Stimulated activated CD8-positive, alpha-beta memory T cell treated with anti-CD3 and anti-CD28 coated beads, Interleukin-12 subunit alpha, Interleukin-12 subunit beta, amount 100 ng/mL, for 4 hours (primary cell): Measurements from ENCODE around the gene KCNQ2.
"Not testable (repeated sequence)": the region's sequence is repeated elsewhere in the genome, so short reads cannot be mapped to it uniquely, and the experiment has no call there.

Experiments used
- DNase-seq: peaks from one replicate; pipeline ENCODE4 v3.0.0-alpha.2; 2020; ENCODE audit warnings: low read depth

The KCNQ2 gene

DNA sequence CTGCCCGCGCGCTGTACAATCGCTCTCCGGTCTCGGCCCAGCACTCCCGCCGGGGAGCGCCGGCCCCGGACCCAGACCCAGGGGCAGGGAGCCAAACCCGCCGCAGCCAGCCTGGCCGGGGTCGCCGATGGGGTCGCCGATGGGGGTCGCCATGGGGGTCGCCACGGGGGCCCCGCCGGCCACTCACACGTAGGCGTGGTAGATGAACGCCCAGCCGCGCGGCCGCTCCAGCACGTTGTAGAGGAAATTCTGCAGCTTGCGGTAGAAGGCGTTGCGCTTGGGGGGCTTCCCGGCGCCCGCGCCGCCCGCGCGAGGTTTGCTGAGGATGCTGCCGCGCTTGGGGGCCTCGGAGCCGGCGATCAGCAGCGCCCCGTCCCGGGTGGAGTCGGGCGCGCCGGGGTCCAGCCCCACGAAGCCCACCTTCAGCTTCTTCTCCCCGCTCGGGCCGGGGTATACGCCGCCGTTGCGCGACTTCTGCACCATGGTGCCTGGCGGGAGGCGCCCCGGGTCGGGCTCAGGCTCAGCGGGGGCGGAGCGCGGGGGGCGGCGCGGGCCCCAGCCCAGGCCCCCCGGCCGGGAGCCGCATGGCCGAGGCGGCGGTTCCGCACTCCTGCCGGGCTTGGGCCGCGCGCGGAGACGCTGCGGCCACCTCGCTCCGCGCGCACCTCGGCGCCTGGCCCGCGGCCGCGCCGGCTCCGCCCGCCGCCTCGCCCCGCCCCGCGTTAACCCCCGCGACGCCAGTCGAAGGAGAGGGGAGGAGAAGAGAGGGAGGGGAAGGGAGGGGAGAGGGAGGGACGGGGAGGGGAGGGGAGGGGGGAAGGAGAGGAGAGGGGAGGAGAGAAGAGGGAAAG lies at the start of gene KCNQ2:
TSS of gene KCNQ2 (minus strand) at position 675 of the 851 bp plus-strand sequence. CDS start at position 483, 192 bp downstream.
- no peak for DNase-seq

DNA sequence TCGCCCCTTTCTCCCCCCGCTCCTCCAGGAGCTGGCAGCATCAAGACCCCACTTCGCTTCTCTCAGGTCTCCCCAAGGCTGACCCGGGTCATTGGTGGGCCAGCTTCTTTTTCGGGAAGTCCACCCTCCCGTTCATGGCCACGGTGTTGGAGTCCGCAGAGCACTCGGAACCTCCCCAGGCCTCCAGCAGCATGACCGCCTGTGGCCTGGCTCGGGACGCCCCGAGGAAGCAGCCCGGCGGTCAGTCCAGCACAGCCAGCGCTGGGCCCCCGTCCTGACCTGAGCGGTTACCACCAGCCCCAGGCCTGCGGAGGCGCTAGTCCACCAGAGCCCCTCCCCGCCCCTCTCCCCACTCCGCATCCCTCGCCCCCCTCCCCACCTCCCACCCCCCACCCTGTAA lies 49.1 kb upstream of the KCNQ2 start:
- no peak for DNase-seq

DNA sequence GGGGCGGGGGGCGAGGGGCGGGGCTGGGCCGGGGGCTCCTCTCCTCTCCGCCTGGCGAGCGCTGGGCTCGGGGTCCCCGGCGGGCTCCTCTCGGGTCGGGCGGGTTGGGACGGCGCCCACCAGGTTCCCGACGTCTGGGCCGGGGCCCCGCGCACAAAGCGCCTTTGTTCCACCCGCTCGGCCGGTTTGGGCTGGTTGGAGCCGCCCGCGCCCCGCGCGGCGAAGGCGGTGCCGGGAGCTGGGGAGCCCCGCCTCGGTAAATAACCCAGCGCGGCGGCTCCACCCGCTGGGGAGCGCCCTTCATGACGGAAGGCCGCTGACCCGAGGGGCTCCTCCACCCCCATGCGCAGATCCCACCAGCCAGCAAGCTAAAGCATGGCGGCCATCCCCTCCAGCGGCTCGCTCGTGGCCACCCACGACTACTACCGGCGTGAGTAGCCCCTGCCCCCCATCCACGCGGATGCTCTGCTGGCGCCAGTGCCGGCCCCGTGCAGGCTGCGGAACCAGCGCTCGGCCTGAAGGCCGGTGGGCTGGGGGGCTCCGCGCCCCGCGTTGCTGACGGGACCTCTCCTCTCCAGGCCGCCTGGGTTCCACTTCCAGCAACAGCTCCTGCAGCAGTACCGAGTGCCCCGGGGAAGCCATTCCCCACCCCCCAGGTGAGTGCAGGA lies 48.6 kb upstream of the KCNQ2 start:
- DNase-seq, result peak; percentile 55

DNA sequence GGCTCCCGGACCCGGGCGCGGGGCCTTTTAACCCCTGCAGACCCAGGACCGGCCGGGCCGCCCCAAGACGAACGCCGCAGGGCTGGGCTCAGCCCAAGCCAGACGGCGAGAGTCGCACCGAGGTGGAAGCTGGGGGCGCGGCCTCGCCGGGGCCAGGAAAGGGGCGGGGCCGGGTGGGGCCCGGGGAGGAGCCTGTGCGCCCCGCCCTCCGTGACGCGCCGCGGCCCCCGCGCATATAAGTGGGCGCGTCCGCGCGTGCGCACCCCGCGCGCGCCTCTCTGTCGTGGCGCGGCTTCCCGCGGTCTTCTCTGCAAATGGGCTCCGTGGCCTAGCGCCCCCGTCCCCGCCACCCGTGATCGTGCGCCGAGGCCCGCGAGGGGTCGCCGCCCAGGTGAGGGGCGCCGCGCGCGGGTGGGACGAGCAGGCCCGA lies 48.1 kb upstream of the KCNQ2 start, which contains the start of gene PPDPF:
TSS of gene PPDPF (plus strand) at position 262 of the 430 bp plus-strand sequence. CDS start 544 bp downstream, outside the sequence.
- peak; percentile 79 for DNase-seq

DNA sequence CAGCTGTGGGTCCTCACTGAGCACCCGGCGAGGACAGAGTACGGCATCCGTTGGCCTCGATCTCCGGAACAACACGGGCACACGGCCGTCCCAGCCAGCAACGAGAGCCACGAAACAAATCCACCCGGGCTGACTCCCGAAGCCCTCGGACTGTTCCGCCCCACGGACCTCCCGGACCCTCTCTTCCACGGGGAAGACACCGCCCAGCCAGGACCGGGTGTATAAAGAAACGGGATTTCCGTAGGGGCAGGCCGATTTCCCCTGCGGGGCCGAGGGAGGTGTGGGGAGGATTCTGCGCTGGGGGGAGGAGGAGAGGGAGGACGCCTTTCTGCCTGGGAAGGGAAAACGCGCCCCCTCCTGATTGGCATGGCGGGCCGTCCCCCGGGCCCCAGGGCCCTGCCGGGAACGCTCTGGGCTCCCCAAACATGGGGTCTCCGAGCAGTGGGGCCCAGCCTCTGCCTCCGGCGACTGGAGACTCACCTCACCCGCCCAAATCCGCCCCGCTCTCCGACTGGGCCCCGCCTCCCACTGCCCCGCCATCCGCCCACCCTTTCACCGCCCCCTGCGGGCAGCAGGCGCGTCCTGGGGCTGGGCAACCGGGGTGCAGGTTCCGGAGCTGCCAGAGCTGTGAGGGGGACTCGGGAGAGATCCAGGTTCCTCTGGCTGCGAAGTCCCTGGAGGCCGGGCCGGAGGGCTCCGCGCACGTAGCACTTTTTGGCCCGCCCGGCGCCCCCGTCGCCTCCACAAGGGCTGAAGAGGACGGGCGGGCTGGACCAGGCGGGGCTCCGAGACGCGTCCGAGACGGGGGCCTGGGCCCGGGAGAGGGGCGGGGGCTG lies 47.4 kb upstream of the KCNQ2 start:
- peak; percentile 54 for DNase-seq

DNA sequence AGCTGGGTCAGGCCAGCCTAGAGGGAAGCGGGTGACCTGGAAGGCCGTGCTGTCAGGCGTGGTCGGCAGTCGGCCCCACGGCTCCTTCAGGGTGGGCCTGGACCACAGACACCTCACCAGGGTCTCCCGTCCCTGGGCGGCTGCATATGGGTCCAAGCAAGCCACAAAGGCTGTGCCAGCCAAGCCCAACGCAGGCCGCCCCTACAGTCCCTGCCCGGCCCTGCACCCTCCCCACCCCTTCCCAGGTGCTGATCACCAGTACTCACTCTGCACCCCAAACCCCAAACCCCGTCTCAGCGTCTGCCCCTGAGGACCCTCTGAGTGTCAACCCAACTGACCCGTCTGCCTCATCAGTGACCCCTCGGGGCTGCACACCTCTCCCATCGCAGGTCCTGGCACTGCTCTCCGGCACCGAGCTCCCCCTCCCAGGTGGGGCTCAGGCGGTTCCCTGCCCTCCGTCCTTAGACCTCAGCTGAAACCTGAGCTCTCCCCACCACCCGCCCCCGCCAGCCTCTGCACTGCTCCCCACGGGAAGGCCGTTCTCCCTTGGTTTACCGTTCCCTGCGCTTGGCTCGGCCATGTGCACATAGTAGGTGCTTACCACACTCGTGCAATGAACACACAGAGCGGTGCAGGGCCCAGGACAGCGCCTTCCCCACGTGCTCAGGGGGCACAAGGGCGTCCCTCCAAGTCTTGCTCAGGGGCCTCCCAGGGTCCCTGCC lies 46.7 kb upstream of the KCNQ2 start:
- no peak for DNase-seq

DNA sequence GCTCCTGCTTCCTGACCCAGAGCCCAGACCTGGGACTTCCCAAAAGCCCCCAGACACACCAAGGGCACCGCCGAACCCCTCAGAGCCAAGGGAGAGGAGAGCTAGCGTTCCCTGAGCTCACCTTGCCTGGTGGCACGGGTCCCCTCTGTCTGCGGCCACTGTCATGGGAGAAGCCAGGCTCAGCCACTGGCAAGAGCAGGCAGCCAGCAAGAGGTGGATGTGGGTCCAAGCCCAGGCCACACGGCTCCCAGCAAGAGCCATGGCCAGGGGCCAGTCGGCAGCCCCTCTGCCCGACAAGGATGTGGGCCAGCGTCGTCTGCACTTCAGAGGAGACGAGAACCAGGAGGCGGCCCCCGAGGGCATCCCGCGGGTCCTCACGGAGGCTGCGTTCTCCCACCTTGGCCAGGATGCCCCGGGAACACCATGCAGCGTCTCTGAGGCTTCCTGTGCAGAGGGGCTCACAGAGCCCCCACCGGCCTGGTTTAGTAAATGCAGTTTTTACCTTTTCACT lies 46.0 kb upstream of the KCNQ2 start:
- no peak for DNase-seq

DNA sequence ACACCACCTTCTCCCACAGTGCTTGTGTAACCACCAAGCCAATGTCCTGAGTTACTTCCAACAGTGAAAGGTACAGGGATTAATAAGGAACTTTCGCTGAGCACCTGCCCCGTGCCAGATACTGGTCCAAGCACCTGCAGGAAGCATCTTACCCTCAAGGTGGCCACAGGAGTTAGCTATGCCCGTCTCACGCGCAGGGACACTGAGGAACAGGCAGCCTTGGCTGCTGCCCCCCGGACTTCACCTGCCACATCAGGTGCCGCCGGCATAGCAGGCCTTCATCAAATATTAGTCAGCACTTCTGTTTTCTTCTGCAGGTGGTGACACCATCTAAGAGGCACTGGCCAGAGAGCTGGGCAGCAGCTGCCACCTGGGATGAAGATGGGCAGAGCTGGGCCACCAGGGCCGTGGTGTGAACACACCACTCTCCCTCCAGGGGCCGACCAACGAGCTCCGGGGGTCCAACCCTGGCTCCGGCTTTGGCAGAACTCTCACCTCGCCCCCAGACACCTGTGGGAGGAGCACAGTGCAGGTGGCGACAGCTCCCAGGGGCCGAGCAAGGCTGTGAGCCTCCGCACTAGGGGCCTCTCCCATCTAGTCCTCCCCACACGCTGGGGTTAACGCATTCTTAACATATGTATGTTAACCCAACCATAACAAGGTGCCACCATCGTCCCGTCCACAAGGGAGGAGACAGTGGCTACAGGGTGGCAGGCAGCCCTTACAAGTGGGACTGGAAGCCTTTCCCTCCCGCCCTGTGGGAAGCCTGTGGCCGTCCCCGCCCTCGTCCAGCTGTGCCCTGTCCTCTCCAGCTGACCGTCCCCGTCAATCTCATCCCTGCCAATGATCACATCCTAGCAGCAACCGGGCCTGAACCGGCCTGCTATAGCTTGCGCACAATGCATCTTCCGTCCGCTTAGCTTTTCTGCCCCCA lies 45.2 kb upstream of the KCNQ2 start:
- no peak for DNase-seq

DNA sequence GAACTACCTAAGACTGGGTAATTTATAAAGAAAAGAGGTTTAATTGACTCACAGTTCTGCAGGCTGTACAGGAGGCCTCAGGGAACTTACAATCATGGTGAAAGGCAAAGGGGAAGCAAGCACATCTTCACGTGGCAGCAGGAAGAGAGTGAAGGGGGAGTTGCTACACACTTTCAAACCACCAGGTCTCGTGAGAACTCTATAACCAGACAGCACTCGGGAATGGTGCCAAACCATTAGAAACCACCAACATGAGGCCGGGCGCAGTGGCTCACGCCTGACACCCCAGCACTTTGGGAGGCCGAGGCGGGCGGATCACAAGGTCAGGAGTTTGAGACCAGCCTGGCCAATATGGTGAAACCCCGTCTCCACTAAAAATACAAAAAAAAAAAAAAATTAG lies 42.1 kb upstream of the KCNQ2 start:
- DNase-seq, result not testable (repeated sequence)

DNA sequence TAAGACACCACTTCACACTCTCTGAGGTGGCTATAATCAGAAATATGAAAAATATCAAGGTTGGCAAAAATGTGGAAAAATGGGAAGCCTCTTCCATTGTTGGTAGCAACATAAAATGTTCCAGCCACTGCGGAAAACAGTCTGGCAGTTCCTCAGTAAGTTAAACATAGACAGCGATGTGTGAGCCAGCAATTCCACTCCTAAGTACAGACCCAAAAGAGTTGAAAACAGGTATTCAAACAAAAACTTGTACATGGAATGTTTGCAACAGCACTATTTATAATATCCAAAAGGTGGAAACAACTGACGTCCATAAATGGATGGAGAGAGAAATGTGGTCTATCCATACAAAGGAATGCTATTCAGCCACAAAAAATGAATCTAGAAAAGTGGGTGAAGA lies 40.8 kb upstream of the KCNQ2 start:
- DNase-seq, result no peak

DNA sequence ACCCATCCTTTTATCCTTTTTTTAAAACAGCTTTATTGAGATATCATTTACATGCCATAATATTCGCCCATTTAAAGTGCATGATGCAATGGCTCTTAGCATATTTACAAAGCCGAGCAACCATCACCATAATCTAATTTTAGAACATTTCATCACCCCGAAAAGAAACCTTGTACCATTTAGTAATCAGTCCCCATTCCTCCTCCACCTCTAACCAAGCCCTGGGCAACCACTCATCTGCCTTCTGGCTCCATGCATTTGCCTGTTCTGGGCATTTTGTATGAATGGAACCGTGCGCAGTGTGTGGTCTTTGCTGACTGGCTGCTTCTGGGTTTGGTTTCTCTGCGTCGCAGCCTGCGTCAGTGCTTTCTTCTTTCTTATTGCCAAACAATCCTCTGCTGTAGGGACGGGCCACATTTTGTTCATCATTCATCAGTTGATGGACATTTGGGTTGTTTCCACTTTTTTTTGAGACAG lies 36.7 kb upstream of the KCNQ2 start:
- DNase-seq, result no peak

DNA sequence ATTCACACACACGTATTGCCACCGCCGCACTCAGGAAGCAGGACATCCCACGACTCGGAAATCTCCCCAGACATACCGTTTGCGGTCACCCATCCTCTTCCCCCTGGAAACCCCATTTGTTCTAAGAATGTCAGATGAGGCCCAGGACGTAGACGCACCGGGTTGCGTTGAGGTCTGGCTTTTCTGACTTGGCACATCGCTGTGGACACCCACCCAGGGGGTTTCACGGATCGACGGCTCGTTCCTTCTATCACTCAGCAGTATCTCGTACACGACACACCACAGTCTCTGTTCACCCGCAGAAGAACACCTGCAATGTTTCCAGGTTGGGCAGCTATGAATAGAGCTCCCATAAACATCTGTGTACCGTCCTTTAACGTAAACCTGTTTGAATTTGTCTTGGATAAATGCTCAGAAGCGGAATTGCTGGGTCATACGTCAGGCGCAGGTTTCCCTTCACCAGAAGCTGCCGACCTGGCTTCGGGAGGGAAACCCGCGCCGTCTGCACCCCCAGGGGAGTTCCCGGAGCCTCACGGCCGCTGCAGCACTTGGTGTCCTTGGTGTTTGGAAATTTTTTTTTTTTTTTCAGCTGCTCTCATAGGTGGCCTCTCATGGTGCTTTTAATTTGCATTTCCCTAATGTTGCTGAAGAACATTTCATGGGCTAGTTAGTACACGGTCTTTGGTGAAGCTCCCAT lies 35.8 kb upstream of the KCNQ2 start:
- DNase-seq, result no peak

DNA sequence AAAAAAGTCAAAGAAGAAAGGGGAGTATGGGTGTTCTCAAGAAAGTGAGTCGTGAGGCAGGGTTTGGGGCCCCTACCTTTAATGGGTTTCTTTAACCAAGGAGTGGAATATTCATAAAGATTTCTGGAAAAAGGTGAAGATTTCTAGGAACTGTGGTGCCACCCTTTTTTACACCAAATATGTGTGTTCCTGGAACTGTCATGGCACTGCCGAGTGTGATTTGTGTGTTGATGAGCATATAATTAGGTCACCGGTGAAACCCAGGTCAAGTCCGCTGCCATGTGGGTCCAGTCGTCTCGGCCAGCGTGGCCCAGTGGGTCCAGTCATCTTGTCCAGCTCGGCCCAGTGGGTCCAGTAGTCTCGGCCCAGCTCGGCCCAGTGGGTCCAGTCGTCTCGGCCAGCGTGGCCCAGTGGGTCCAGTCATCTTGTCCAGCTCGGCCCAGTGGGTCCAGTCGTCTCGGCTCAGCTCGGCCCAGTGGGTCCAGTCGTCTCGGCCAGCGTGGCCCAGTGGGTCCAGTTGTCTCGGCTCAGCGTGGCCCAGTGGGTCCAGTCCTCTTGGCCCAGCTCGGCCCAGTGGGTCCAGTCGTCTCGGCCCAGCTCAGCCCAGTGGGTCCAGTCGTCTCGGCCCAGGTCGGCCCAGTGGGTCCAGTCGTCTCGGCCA lies 34.8 kb upstream of the KCNQ2 start:
- DNase-seq, result no peak

DNA sequence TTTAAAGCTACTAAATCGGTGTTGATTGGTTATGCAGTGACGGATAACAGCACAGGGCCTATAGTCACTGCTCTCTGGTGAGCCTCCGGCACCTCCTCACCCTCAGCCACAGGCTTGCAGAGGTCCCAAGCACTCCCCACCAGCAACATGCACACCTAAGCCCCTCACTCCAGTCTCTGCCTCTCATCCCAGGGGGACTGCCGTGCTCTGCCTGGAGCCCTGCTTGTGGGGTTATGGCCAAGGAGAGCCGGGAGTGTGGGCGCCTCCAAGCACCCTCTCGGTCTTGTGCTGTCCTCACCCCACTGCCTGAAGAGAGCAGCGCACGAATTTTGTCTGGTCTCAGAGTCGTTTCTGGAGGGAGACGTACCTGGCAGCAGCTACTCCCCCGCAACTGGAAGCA lies 33.3 kb upstream of the KCNQ2 start:
- no peak for DNase-seq

DNA sequence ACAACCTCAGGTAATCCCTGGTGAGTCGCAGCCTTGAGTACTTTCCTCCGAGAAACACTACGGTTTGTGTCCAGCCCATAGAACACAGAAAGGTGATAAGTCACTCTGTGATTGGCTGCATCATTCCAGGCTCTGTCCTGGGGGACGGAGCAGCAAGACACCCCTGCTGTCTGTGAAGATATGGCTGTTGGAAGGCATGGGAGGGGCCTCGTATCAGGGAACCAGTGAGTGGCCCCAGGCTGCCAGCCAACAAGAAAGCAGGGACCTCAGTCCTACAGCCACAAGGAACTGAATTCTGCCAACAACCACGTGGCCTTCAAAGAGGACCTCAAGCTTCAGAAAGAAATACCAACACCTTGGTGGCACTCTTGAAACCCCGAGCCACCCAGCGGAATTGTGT lies 32.8 kb upstream of the KCNQ2 start:
- no peak for DNase-seq

DNA sequence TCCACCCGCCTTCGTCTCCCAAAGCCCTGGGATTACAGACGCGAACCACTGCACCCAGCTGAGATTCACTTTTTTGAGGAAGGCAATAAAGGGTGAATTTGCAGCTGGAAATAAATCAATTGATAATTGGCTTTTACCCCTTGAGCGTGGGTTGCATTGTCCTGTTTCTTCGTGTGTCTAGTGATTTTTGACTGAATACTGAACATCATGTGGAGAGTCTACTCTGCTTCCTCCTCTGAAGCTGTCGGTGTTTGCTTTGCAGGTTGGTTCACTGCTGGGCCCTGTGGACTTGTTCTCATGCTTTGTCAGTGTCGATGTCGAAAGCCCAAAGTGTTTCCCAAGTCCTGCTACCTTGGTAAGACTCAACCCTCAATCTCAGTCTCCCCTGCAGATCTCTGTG lies 32.2 kb upstream of the KCNQ2 start:
- no peak for DNase-seq

DNA sequence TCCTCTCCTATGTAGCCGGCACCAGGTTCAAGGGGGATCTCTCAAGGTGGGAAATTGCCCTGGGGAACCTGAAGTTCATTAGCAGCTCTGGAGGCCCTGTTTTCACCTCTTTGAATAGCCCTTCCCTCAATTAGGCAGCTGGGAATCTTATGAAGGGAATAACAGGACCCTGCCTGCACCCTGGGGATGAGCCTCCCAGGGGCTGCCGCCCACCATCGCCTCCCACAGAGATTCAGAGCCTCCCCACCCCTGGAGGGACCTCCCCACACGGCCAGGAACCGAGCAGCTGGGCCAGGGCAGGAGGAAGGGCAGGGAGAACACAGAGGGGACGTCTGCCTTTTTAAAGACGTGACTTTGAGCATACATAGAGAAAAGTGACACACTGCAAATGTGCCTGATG lies 31.1 kb upstream of the KCNQ2 start:
- DNase-seq, result no peak

DNA sequence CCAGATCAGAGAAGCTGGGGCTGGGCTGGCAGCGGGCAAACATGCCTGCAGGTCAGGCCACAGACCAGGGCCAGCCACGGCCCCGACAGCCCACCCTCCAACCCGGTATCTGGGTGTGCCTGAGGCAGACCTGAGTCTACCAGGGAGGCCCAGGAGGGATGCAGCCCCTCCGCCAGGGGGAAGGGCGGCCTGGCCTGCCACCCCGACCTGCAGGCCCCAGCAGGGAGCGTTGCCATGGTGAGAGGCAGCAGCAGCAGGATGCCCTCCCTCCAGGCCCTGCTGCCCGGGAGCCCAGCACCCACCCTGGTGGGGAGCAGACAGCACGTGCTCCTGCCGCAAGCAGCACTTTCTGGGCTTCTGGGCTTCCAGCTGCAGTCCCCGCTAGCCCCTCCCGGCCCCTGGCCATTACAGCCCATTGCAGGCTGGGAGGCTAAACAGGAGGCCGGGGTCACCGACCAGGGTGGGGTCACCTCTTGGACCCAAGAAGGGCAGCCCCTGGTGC lies 30.3 kb upstream of the KCNQ2 start:
- no peak for DNase-seq
